RWPE2 (cell line): ENCODE data around the gene EPS8.

Experiments
- ATAC-seq: fragments of 200-7000 bp; cut with Tn5 transposase; 3 replicates; pipeline ENCODE4 v1.9.1; 2021; ENCODE audit warnings: low read depth
- DNase-seq: peaks from one replicate; pipeline ENCODE4 v3.0.0-alpha.2; 2020; ENCODE audit warnings: low spot score
- H3K27ac ChIP-seq: fragments of 450-650 bp; 2 replicates; pipeline ENCODE4 v1.5.1; 2017; ENCODE audit warnings: mild to moderate bottlenecking; ENCODE audit not compliant: poor library complexity, severe bottlenecking
- H3K27me3 ChIP-seq: fragments of 250-450 bp; sonication (Bioruptor Pico); 2 replicates; pipeline ENCODE4 v1.5.1; 2021; ENCODE audit warnings: mild to moderate bottlenecking, moderate library complexity; ENCODE audit not compliant: insufficient read depth, poor library complexity, severe bottlenecking
- H3K36me3 ChIP-seq: fragments of 250-450 bp; sonication (Bioruptor Pico); 2 replicates; pipeline ENCODE4 v1.5.1; 2020; ENCODE audit warnings: low read depth, mild to moderate bottlenecking, moderate library complexity
- H3K4me1 ChIP-seq: fragments of 250-450 bp; sonication (Bioruptor Pico); 2 replicates; pipeline ENCODE4 v1.5.1; 2021; ENCODE audit warnings: mild to moderate bottlenecking, moderate library complexity; ENCODE audit not compliant: insufficient read depth, poor library complexity, severe bottlenecking
- H3K4me3 ChIP-seq: fragments of 250-450 bp; sonication (Bioruptor Pico); 2 replicates; pipeline ENCODE4 v1.5.1; 2021; ENCODE audit warnings: mild to moderate bottlenecking, moderate library complexity; ENCODE audit not compliant: severe bottlenecking
- H3K9me3 ChIP-seq: fragments of 250-450 bp; sonication (Bioruptor Pico); 2 replicates; pipeline ENCODE4 v1.5.1; 2021; ENCODE audit warnings: mild to moderate bottlenecking, moderate library complexity; ENCODE audit not compliant: severe bottlenecking
- CTCF ChIP-seq: fragments of 450-650 bp; IDR thresholded peaks from one replicate; pipeline ENCODE4 v1.5.1; 2017; ENCODE audit warnings: mild to moderate bottlenecking, moderate library complexity; ENCODE audit not compliant: poor library complexity, severe bottlenecking

Gene EPS8

GRCh38 chr12:15830538-15830937 lies 41.4 kb upstream of the EPS8 start:
- Histone ChIP-seq H3K27me3 (no peaks in the 10 kb centered on the region), H3K4me3 (no peak overlapping the region), H3K4me1 (no peaks in the 10 kb centered on the region), H3K36me3 (no peaks in the 10 kb centered on the region), H3K27ac (no peak overlapping the region), H3K9me3 (no peaks in the 10 kb centered on the region)
- no peak for TF ChIP-seq CTCF
- ATAC-seq (no peak), DNase-seq (no peak)

GRCh38 chr12:15829949-15830348 lies 40.8 kb upstream of the EPS8 start:
- Histone ChIP-seq H3K36me3 (no peaks in the 10 kb centered on the region), H3K27me3 (no peaks in the 10 kb centered on the region), H3K4me1 (no peaks in the 10 kb centered on the region), H3K9me3 (no peaks in the 10 kb centered on the region), H3K27ac (no peak overlapping the region), H3K4me3 (no peak overlapping the region)
- no peak for TF ChIP-seq CTCF
- ATAC-seq (no peak), DNase-seq (no peak)

- Histone ChIP-seq H3K27ac (no peak overlapping the region), H3K27me3 (no peaks in the 10 kb centered on the region), H3K36me3 (no peaks in the 10 kb centered on the region), H3K9me3 (no peaks in the 10 kb centered on the region), H3K4me1 (no peaks in the 10 kb centered on the region), H3K4me3 (no peak overlapping the region)
- no peak for TF ChIP-seq CTCF
- no peak for ATAC-seq
- DNase-seq, result no peak
Observed at GRCh38 chr12:15829255-15829654, 40.1 kb upstream of the EPS8 start.

GRCh38 chr12:15827136-15827535 lies 37.9 kb upstream of the EPS8 start:
- Histone ChIP-seq H3K9me3 (no peaks in the 10 kb centered on the region), H3K4me3 (no peak overlapping the region), H3K36me3 (no peaks in the 10 kb centered on the region), H3K27ac (no peak overlapping the region), H3K27me3 (no peaks in the 10 kb centered on the region), H3K4me1 (no peaks in the 10 kb centered on the region)
- no peak for DNase-seq
- no peak for TF ChIP-seq CTCF
- ATAC-seq, result no peak

DNA sequence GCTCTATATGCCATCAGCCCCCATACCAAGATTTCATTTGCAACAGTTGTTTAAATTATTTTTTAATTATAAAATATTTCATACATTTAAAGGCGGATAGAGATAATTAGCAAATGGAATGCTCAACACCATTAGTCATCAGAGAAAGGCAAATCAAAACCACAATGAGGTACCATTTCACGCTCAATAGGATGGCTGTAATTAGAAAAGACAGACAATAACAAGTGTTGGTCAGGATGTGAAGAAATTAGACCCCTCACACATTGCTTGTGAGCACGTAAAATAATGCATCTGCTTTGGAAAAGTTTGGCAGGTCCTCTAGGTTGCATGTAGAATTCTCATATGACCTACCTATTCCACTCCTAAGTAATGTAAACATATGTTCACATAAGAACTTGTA lies 35.3 kb upstream of the EPS8 start:
- H3K4me1 ChIP-seq, result no peaks in the 10 kb centered on the region
- H3K27me3 ChIP-seq, result no peaks in the 10 kb centered on the region
- no peak overlapping the region for H3K27ac ChIP-seq
- no peaks in the 10 kb centered on the region for H3K9me3 ChIP-seq
- ATAC-seq (no peak), DNase-seq (no peak)
- no peak overlapping the region for H3K4me3 ChIP-seq
- no peak for TF ChIP-seq CTCF
- H3K36me3 ChIP-seq, result no peaks in the 10 kb centered on the region
